GM23338 (cell line): ENCODE measurements around the gene EVI5. TPM values are rescaled to one million over a fixed set of nuclear protein-coding genes. Genes with fewer than 3 reads are reported as not detected.

ENCODE experiments used
- ATAC-seq: fragments of 200-7000 bp; cut with Tn5 transposase; 3 replicates; pipeline ENCODE4 v1.9.1; 2020
- DNase-seq: peaks from one replicate; pipeline ENCODE4 v3.0.0-alpha.2; 2015; ENCODE audit warnings: low spot score
- H2AFZ ChIP-seq: fragments of 200-600 bp; sonication (generic); 2 replicates; pipeline ENCODE4 v1.8.0; 2016; ENCODE audit warnings: antibody characterized with exemption, mild to moderate bottlenecking, moderate library complexity
- H3F3A ChIP-seq: fragments of 200-600 bp; sonication (generic); replicated peaks from 2 replicates; pipeline ENCODE4 v1.8.0; 2017; ENCODE audit warnings: antibody characterized with exemption, mixed run types, low read depth
- H3K27ac ChIP-seq: fragments of 200-600 bp; sonication (generic); 2 replicates; pipeline ENCODE4 v1.6.1; 2016; ENCODE audit warnings: low read depth
- H3K27me3 ChIP-seq: fragments of 200-600 bp; sonication (generic); 2 replicates; pipeline ENCODE4 v1.8.0; 2016; ENCODE audit warnings: mild to moderate bottlenecking, mixed run types, moderate library complexity; ENCODE audit not compliant: insufficient read depth
- H3K36me3 ChIP-seq: fragments of 200-600 bp; sonication (generic); 2 replicates; pipeline ENCODE4 v1.8.0; 2016; ENCODE audit warnings: mild to moderate bottlenecking; ENCODE audit not compliant: insufficient read depth
- H3K4me1 ChIP-seq: fragments of 200-600 bp; sonication (generic); 2 replicates; pipeline ENCODE4 v1.8.0; 2016; ENCODE audit warnings: mild to moderate bottlenecking, moderate library complexity; ENCODE audit not compliant: insufficient read depth
- H3K4me2 ChIP-seq: fragments of 200-600 bp; sonication (generic); 2 replicates; pipeline ENCODE4 v1.7.1; 2017; ENCODE audit warnings: mixed run types
- H3K4me3 ChIP-seq: fragments of 200-600 bp; sonication (generic); 2 replicates; pipeline ENCODE4 v1.6.1; 2016; ENCODE audit warnings: mixed run types
- H3K79me2 ChIP-seq: fragments of 200-600 bp; sonication (generic); replicated peaks from 2 replicates; pipeline ENCODE4 v1.8.0; 2017; ENCODE audit warnings: mild to moderate bottlenecking; ENCODE audit not compliant: insufficient read depth
- H3K9me2 ChIP-seq: fragments of 200-600 bp; sonication (generic); 2 replicates; pipeline ENCODE4 v1.8.0; 2017; ENCODE audit not compliant: insufficient read depth
- H4K20me1 ChIP-seq: fragments of 200-600 bp; sonication (generic); replicated peaks from 2 replicates; pipeline ENCODE4 v1.8.0; 2017; ENCODE audit warnings: mild to moderate bottlenecking; ENCODE audit not compliant: insufficient read depth
- H3K27ac Mint-ChIP-seq: 2 replicates; pipeline ENCODE4 v1.8.0; 2020; ENCODE audit warnings: inconsistent platforms, mild to moderate bottlenecking, moderate library complexity, mixed read lengths
- H3K27me3 Mint-ChIP-seq: 3 replicates; pipeline ENCODE4 v1.8.0; 2022; ENCODE audit warnings: low read depth, mild to moderate bottlenecking, moderate library complexity, mixed read lengths, inconsistent platforms; ENCODE audit not compliant: insufficient read depth, poor library complexity
- H3K36me3 Mint-ChIP-seq: 3 replicates; pipeline ENCODE4 v1.8.0; 2021; ENCODE audit warnings: low read depth, mild to moderate bottlenecking, inconsistent platforms, moderate library complexity, mixed read lengths
- H3K4me1 Mint-ChIP-seq: 3 replicates; pipeline ENCODE4 v1.8.0; 2020; ENCODE audit warnings: mild to moderate bottlenecking, inconsistent platforms, mixed read lengths
- H3K4me3 Mint-ChIP-seq: 3 replicates; pipeline ENCODE4 v1.8.0; 2021; ENCODE audit warnings: moderate library complexity, mild to moderate bottlenecking, inconsistent platforms, mixed read lengths
- H3K9me3 Mint-ChIP-seq: 3 replicates; pipeline ENCODE4 v1.8.0; 2020; ENCODE audit warnings: moderate library complexity, mild to moderate bottlenecking, inconsistent platforms, mixed read lengths
- CREB1 ChIP-seq: fragments of 250-450 bp; sonication (Bioruptor Pico); IDR thresholded peaks from 2 replicates; pipeline ENCODE4 v1.5.0; 2020; ENCODE audit warnings: low read depth, mild to moderate bottlenecking, moderate library complexity
- EZH2 ChIP-seq: fragments of 200-600 bp; sonication (generic); IDR thresholded peaks from one replicate; pipeline ENCODE4 v1.8.0; 2017; ENCODE audit warnings: antibody characterized with exemption, mild to moderate bottlenecking, low read depth; ENCODE audit not compliant: unreplicated experiment
- EZH2phosphoT487 ChIP-seq: fragments of 200-600 bp; sonication (generic); IDR thresholded peaks from one replicate; pipeline ENCODE4 v1.8.1; 2018; ENCODE audit warnings: antibody characterized with exemption; ENCODE audit not compliant: unreplicated experiment
- JUNB ChIP-seq: IDR thresholded peaks from one replicate; pipeline ENCODE4 v1.6.1; 2016; ENCODE audit warnings: antibody characterized with exemption; ENCODE audit not compliant: unreplicated experiment
- NANOG ChIP-seq: IDR thresholded peaks from 2 replicates; pipeline ENCODE4 v1.6.1; 2016; ENCODE audit warnings: antibody characterized with exemption, borderline replicate concordance
- POLR2AphosphoS5 ChIP-seq: IDR thresholded peaks from 2 replicates; pipeline ENCODE4 v1.6.1; 2016; ENCODE audit warnings: antibody characterized with exemption, low read depth
- STAT1 ChIP-seq: IDR thresholded peaks from one replicate; pipeline ENCODE4 v1.6.1; 2016; ENCODE audit warnings: antibody characterized with exemption; ENCODE audit not compliant: unreplicated experiment
- ZNF114 ChIP-seq: fragments of 250-450 bp; sonication (Bioruptor Pico); IDR thresholded peaks from 2 replicates; pipeline ENCODE4 v1.5.0; 2020; ENCODE audit warnings: mild to moderate bottlenecking, moderate library complexity
- ZNF331 ChIP-seq: fragments of 250-450 bp; sonication (Bioruptor Pico); IDR thresholded peaks from 2 replicates; pipeline ENCODE4 v1.5.0; 2020; ENCODE audit warnings: low read depth, mild to moderate bottlenecking, moderate library complexity
- polyA plus RNA-seq: library from polyadenylated mRNA; unstranded; fragments of >200 nt; fragmentation: Nextera tagmentation; extraction: Ambion mirVana; gene quantifications from 2 replicates; pipeline ENCODE4 v1.2.1, GENCODE V29; 2016
- total RNA-seq: library from RNA; depleted of rRNA; stranded (reverse); fragments of >200 nt; shearing (Covaris generic); gene quantifications from 2 replicates; pipeline ENCODE4 v1.2.3, GENCODE V29; 2014
- TF ChIP-seq, protein P1 (sequence below): fragments of 250-450 bp; sonication (Bioruptor Pico); IDR thresholded peaks from 2 replicates; pipeline ENCODE4 v1.5.0; 2020; ENCODE audit warnings: mild to moderate bottlenecking, moderate library complexity
- TF ChIP-seq, protein P2 (sequence below), 2 experiments: fragments of 200-600 bp in 1 of 2; sonication (generic) in 1 of 2; conservative IDR thresholded peaks; 2 replicates each; pipeline versions ENCODE4 v1.5.1 to v1.6.1; 2016 to 2017; ENCODE audit warnings: antibody characterized with exemption in 2 of 2, low read depth in 2 of 2, mild to moderate bottlenecking in 2 of 2, moderate library complexity in 1 of 2
- TF ChIP-seq, protein P3 (sequence below): IDR thresholded peaks from 2 replicates; pipeline ENCODE4 v1.6.1; 2016; ENCODE audit warnings: antibody characterized with exemption
- TF ChIP-seq, protein P4 (sequence below): IDR thresholded peaks from one replicate; pipeline ENCODE4 v1.6.1; 2018; ENCODE audit warnings: antibody characterized with exemption; ENCODE audit not compliant: unreplicated experiment

Gene EVI5
- total and polyA plus RNA-seq, 2 experiments from 2014 or later = 15.6 to 24.8 TPM

GRCh38 chr1:92708368-92708950 lies 76.4 kb downstream of the EVI5 start:
- Mint-ChIP-seq H3K36me3 (no peaks in the 10 kb centered on the region), H3K4me3 (no peak overlapping the region), H3K27ac (no peak overlapping the region), H3K27me3 (no peaks in the 10 kb centered on the region), H3K9me3 (no peaks in the 10 kb centered on the region), H3K4me1 (peaks cover 34% of the 10 kb centered on the region; the same call in 2 of the 3 replicates)
- H3K4me2 ChIP-seq = no peak overlapping the region
- ATAC-seq (no peak), DNase-seq (no peak)
- H3K4me3 ChIP-seq = no peak overlapping the region
- no peaks in the 10 kb centered on the region for H4K20me1 ChIP-seq
- H3K36me3 ChIP-seq = no peaks in the 10 kb centered on the region
- H3F3A ChIP-seq = no peaks in the 10 kb centered on the region
- 0 out of 2 replicates have a peak, but pooled peaks cover 6% of the 10 kb centered on the region for H3K79me2 ChIP-seq
- TF ChIP-seq NANOG (no peak), CREB1 (CRISPR knock-in tag) (no peak), ZNF331 (no peak), ZNF114 (no peak), EZH2 (no peak), POLR2AphosphoS5 (no peak), STAT1 (no peak), EZH2phosphoT487 (no peak), JUNB (no peak)
- TF ChIP-seq, protein P1, sequence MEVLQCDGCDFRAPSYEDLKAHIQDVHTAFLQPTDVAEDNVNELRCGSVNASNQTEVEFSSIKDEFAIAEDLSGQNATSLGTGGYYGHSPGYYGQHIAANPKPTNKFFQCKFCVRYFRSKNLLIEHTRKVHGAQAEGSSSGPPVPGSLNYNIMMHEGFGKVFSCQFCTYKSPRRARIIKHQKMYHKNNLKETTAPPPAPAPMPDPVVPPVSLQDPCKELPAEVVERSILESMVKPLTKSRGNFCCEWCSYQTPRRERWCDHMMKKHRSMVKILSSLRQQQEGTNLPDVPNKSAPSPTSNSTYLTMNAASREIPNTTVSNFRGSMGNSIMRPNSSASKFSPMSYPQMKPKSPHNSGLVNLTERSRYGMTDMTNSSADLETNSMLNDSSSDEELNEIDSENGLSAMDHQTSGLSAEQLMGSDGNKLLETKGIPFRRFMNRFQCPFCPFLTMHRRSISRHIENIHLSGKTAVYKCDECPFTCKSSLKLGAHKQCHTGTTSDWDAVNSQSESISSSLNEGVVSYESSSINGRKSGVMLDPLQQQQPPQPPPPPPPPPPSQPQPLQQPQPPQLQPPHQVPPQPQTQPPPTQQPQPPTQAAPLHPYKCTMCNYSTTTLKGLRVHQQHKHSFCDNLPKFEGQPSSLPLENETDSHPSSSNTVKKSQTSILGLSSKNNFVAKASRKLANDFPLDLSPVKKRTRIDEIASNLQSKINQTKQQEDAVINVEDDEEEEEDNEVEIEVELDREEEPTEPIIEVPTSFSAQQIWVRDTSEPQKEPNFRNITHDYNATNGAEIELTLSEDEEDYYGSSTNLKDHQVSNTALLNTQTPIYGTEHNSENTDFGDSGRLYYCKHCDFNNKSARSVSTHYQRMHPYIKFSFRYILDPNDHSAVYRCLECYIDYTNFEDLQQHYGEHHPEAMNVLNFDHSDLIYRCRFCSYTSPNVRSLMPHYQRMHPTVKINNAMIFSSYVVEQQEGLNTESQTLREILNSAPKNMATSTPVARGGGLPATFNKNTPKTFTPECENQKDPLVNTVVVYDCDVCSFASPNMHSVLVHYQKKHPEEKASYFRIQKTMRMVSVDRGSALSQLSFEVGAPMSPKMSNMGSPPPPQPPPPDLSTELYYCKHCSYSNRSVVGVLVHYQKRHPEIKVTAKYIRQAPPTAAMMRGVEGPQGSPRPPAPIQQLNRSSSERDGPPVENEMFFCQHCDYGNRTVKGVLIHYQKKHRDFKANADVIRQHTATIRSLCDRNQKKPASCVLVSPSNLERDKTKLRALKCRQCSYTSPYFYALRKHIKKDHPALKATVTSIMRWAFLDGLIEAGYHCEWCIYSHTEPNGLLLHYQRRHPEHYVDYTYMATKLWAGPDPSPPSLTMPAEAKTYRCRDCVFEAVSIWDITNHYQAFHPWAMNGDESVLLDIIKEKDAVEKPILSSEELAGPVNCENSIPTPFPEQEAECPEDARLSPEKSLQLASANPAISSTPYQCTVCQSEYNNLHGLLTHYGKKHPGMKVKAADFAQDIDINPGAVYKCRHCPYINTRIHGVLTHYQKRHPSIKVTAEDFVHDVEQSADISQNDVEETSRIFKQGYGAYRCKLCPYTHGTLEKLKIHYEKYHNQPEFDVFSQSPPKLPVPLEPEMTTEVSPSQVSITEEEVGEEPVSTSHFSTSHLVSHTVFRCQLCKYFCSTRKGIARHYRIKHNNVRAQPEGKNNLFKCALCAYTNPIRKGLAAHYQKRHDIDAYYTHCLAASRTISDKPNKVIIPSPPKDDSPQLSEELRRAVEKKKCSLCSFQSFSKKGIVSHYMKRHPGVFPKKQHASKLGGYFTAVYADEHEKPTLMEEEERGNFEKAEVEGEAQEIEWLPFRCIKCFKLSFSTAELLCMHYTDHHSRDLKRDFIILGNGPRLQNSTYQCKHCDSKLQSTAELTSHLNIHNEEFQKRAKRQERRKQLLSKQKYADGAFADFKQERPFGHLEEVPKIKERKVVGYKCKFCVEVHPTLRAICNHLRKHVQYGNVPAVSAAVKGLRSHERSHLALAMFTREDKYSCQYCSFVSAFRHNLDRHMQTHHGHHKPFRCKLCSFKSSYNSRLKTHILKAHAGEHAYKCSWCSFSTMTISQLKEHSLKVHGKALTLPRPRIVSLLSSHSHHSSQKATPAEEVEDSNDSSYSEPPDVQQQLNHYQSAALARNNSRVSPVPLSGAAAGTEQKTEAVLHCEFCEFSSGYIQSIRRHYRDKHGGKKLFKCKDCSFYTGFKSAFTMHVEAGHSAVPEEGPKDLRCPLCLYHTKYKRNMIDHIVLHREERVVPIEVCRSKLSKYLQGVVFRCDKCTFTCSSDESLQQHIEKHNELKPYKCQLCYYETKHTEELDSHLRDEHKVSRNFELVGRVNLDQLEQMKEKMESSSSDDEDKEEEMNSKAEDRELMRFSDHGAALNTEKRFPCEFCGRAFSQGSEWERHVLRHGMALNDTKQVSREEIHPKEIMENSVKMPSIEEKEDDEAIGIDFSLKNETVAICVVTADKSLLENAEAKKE (CRISPR knock-in tag) = no peak
- TF ChIP-seq, protein P2, sequence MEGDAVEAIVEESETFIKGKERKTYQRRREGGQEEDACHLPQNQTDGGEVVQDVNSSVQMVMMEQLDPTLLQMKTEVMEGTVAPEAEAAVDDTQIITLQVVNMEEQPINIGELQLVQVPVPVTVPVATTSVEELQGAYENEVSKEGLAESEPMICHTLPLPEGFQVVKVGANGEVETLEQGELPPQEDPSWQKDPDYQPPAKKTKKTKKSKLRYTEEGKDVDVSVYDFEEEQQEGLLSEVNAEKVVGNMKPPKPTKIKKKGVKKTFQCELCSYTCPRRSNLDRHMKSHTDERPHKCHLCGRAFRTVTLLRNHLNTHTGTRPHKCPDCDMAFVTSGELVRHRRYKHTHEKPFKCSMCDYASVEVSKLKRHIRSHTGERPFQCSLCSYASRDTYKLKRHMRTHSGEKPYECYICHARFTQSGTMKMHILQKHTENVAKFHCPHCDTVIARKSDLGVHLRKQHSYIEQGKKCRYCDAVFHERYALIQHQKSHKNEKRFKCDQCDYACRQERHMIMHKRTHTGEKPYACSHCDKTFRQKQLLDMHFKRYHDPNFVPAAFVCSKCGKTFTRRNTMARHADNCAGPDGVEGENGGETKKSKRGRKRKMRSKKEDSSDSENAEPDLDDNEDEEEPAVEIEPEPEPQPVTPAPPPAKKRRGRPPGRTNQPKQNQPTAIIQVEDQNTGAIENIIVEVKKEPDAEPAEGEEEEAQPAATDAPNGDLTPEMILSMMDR (conservative IDR thresholded peaks at IDR 0.05; ENCODE audit: low read depth in 2 of 2) = no peak
- TF ChIP-seq, protein P3, sequence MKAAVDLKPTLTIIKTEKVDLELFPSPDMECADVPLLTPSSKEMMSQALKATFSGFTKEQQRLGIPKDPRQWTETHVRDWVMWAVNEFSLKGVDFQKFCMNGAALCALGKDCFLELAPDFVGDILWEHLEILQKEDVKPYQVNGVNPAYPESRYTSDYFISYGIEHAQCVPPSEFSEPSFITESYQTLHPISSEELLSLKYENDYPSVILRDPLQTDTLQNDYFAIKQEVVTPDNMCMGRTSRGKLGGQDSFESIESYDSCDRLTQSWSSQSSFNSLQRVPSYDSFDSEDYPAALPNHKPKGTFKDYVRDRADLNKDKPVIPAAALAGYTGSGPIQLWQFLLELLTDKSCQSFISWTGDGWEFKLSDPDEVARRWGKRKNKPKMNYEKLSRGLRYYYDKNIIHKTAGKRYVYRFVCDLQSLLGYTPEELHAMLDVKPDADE = no peak
- TF ChIP-seq, protein P4, sequence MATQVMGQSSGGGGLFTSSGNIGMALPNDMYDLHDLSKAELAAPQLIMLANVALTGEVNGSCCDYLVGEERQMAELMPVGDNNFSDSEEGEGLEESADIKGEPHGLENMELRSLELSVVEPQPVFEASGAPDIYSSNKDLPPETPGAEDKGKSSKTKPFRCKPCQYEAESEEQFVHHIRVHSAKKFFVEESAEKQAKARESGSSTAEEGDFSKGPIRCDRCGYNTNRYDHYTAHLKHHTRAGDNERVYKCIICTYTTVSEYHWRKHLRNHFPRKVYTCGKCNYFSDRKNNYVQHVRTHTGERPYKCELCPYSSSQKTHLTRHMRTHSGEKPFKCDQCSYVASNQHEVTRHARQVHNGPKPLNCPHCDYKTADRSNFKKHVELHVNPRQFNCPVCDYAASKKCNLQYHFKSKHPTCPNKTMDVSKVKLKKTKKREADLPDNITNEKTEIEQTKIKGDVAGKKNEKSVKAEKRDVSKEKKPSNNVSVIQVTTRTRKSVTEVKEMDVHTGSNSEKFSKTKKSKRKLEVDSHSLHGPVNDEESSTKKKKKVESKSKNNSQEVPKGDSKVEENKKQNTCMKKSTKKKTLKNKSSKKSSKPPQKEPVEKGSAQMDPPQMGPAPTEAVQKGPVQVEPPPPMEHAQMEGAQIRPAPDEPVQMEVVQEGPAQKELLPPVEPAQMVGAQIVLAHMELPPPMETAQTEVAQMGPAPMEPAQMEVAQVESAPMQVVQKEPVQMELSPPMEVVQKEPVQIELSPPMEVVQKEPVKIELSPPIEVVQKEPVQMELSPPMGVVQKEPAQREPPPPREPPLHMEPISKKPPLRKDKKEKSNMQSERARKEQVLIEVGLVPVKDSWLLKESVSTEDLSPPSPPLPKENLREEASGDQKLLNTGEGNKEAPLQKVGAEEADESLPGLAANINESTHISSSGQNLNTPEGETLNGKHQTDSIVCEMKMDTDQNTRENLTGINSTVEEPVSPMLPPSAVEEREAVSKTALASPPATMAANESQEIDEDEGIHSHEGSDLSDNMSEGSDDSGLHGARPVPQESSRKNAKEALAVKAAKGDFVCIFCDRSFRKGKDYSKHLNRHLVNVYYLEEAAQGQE = no peak
- H3K4me1 ChIP-seq = peaks cover 23% of the 10 kb centered on the region; the same call in 1 of the 2 replicates
- no peaks in the 10 kb centered on the region for H3K27me3 ChIP-seq
- H3K9me2 ChIP-seq = no peaks in the 10 kb centered on the region
- no peak overlapping the region for H3K27ac ChIP-seq
- H2AFZ ChIP-seq = no peak overlapping the region
